Measurements from ENCODE around the gene CCM2L. TPM values are rescaled to one million over a fixed set of nuclear protein-coding genes. Genes with fewer than 3 reads are reported as not detected.

Gene CCM2L
- total RNA-seq, 1 experiment from 2014 or later: 0.32 TPM

- Mint-ChIP-seq H3K4me3 (ENCODE audit: unreplicated experiment) (no peak overlapping the region), H3K9me3 (ENCODE audit: unreplicated experiment) (no peaks in the 10 kb centered on the region), H3K27me3 (ENCODE audit: insufficient read depth, unreplicated experiment) (peaks cover 36% of the 10 kb centered on the region), H3K4me1 (ENCODE audit: low read depth, unreplicated experiment) (no peaks in the 10 kb centered on the region), H3K36me3 (ENCODE audit: insufficient read depth, unreplicated experiment) (no peaks in the 10 kb centered on the region), H3K27ac (ENCODE audit: unreplicated experiment) (no peak overlapping the region)
- Histone ChIP-seq H3K27me3 (replicated peaks; ENCODE audit: control insufficient read depth, insufficient read depth, low read length) (peaks cover 7% of the 10 kb centered on the region), H3K9me3 (0 out of 2 replicates have a peak, but pooled peaks cover 10% of the 10 kb centered on the region), H3K4me3 (ENCODE audit: low read depth, low read length) (no peak overlapping the region), H3K4me1 (no peaks in the 10 kb centered on the region), H3K36me3 (ENCODE audit: control insufficient read depth, insufficient read depth, low read length) (no peaks in the 10 kb centered on the region)
- CTCF ChIA-PET: interaction anchor here (0.7 kb wide), 1 partner anchor 28 kb away, joined by 3 read pairs; no protein-coding TSS in a partner anchor
- TF ChIP-seq, protein P1, sequence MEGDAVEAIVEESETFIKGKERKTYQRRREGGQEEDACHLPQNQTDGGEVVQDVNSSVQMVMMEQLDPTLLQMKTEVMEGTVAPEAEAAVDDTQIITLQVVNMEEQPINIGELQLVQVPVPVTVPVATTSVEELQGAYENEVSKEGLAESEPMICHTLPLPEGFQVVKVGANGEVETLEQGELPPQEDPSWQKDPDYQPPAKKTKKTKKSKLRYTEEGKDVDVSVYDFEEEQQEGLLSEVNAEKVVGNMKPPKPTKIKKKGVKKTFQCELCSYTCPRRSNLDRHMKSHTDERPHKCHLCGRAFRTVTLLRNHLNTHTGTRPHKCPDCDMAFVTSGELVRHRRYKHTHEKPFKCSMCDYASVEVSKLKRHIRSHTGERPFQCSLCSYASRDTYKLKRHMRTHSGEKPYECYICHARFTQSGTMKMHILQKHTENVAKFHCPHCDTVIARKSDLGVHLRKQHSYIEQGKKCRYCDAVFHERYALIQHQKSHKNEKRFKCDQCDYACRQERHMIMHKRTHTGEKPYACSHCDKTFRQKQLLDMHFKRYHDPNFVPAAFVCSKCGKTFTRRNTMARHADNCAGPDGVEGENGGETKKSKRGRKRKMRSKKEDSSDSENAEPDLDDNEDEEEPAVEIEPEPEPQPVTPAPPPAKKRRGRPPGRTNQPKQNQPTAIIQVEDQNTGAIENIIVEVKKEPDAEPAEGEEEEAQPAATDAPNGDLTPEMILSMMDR (IDR thresholded peaks at IDR 0.05; ENCODE audit: insufficient read depth in 1 of 2, low read depth in 1 of 2, low read length in 1 of 2, severe bottlenecking in 1 of 2, unreplicated experiment in 1 of 2): no peak
- intact Hi-C loops (cut with micrococcal nuclease; ENCODE audit: unreplicated experiment): no loop called here
- DNase-seq: peak in 1 of 2 experiments; percentile 39
- POLR2A ChIA-PET: no interaction called here
- no TSS peak for BruUV-seq (replicated peaks)
These were observed 43.4 kb downstream of the CCM2L start for GRCh38 chr20:32053648-32054047.

DNA sequence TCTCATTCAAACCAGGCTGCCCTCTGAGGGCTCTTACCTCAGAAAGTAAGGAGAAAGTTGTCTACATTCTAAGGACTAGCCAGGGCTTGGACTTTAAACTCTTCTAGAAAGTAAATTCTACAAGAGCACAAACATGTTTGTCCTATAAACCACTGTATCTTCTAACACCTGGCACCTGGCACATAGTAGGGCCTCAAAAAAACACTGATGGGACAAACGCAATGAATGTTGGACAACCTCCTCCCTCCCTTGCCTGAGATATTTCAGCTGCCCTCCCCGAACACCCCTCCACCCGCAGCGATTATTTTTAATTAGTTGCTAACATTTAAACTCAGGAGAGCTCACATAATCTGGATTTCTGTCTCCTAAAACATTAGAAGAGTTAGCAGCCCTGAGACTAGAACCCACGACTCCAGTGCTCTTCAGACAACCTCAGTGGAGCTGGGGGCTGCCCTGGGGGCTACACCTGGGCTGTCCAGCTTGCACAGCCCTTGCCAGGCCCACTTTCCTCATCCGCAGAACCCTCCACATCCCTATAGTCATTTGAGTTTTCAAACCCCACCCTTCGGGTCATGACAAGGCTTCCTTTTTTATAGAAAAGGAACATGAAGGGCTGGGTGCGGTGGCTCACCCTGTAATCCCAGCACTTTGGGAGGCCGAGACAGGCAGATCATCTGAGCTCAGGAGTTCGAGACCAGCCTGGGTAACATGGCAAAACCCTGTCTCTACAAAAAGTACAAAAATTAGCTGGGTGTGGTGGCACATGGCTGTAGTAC is 46.7 kb downstream of the CCM2L start:
- Histone ChIP-seq H3K36me3 (ENCODE audit: control insufficient read depth, insufficient read depth, low read length) (no peaks in the 10 kb centered on the region), H3K4me1 (no peaks in the 10 kb centered on the region), H3K27me3 (replicated peaks; ENCODE audit: control insufficient read depth, insufficient read depth, low read length) (peaks cover 3% of the 10 kb centered on the region), H3K4me3 (ENCODE audit: low read depth, low read length) (no peak overlapping the region), H3K9me3 (0 out of 2 replicates have a peak, but pooled peaks cover 1% of the 10 kb centered on the region)
- no peak overlapping the region for H3K27ac Mint-ChIP-seq (ENCODE audit: unreplicated experiment)
- no peaks in the 10 kb centered on the region for H3K4me1 Mint-ChIP-seq (ENCODE audit: low read depth, unreplicated experiment)
- intact Hi-C loops (cut with micrococcal nuclease; ENCODE audit: unreplicated experiment): no loop called here
- DNase-seq: no peak
- no TSS peak for BruUV-seq (replicated peaks)
- TF ChIP-seq, protein P1 (IDR thresholded peaks at IDR 0.05; ENCODE audit: insufficient read depth in 1 of 2, low read depth in 1 of 2, low read length in 1 of 2, severe bottlenecking in 1 of 2, unreplicated experiment in 1 of 2): no peak
- no peak overlapping the region for H3K4me3 Mint-ChIP-seq (ENCODE audit: unreplicated experiment)
- H3K9me3 Mint-ChIP-seq (ENCODE audit: unreplicated experiment): no peaks in the 10 kb centered on the region
- ChIA-PET POLR2A (no interaction called here), CTCF (no interaction called here)
- no peaks in the 10 kb centered on the region for H3K36me3 Mint-ChIP-seq (ENCODE audit: insufficient read depth, unreplicated experiment)
- H3K27me3 Mint-ChIP-seq (ENCODE audit: insufficient read depth, unreplicated experiment): peaks cover 30% of the 10 kb centered on the region

GRCh38 chr20:32057656-32058184 is 47.5 kb downstream of the CCM2L start:
- no TSS peak for BruUV-seq (replicated peaks)
- Histone ChIP-seq H3K4me1 (no peaks in the 10 kb centered on the region), H3K9me3 (no peaks in the 10 kb centered on the region), H3K27me3 (replicated peaks; ENCODE audit: control insufficient read depth, insufficient read depth, low read length) (peaks cover 2% of the 10 kb centered on the region), H3K36me3 (ENCODE audit: control insufficient read depth, insufficient read depth, low read length) (no peaks in the 10 kb centered on the region), H3K4me3 (ENCODE audit: low read depth, low read length) (no peak overlapping the region)
- Mint-ChIP-seq H3K9me3 (ENCODE audit: unreplicated experiment) (no peaks in the 10 kb centered on the region), H3K27me3 (ENCODE audit: insufficient read depth, unreplicated experiment) (peaks cover 31% of the 10 kb centered on the region), H3K4me1 (ENCODE audit: low read depth, unreplicated experiment) (no peaks in the 10 kb centered on the region), H3K36me3 (ENCODE audit: insufficient read depth, unreplicated experiment) (no peaks in the 10 kb centered on the region), H3K27ac (ENCODE audit: unreplicated experiment) (no peak overlapping the region), H3K4me3 (ENCODE audit: unreplicated experiment) (no peak overlapping the region)
- intact Hi-C loops (cut with micrococcal nuclease; ENCODE audit: unreplicated experiment): no loop called here
- no peak for DNase-seq
- TF ChIP-seq, protein P1 (IDR thresholded peaks at IDR 0.05; ENCODE audit: insufficient read depth in 1 of 2, low read depth in 1 of 2, low read length in 1 of 2, severe bottlenecking in 1 of 2, unreplicated experiment in 1 of 2): no peak
- POLR2A ChIA-PET: no interaction called here
- CTCF ChIA-PET: no interaction called here

Measured in Caco-2 (cell line).